Right lobe of liver (tissue), 4 donors: ENCODE data around the gene PRDM16.

Experiments used
- POLR2A ChIP-seq: fragments of 450-650 bp; IDR thresholded peaks from one replicate; pipeline ENCODE4 v1.6.1; 2017; ENCODE audit warnings: antibody characterized with exemption, mild to moderate bottlenecking
- TF ChIP-seq, protein P1 (sequence below), 4 donors: fragments of 200-600 bp in 3 of 4; fragments of 450-650 bp in 1 of 4; IDR thresholded peaks; one replicate each; pipeline versions ENCODE4 v1.5.1 to v1.8.0; 2016 to 2022; ENCODE audit warnings: antibody characterized with exemption in 4 of 4, mild to moderate bottlenecking in 2 of 4
- donor health status: DM: no; HTN: no; CAD: no.
- donor health status: DM: no; HTN: no; CAD: no.
- donor health status: DM: no; HTN: yes; CAD: no.

DNA sequence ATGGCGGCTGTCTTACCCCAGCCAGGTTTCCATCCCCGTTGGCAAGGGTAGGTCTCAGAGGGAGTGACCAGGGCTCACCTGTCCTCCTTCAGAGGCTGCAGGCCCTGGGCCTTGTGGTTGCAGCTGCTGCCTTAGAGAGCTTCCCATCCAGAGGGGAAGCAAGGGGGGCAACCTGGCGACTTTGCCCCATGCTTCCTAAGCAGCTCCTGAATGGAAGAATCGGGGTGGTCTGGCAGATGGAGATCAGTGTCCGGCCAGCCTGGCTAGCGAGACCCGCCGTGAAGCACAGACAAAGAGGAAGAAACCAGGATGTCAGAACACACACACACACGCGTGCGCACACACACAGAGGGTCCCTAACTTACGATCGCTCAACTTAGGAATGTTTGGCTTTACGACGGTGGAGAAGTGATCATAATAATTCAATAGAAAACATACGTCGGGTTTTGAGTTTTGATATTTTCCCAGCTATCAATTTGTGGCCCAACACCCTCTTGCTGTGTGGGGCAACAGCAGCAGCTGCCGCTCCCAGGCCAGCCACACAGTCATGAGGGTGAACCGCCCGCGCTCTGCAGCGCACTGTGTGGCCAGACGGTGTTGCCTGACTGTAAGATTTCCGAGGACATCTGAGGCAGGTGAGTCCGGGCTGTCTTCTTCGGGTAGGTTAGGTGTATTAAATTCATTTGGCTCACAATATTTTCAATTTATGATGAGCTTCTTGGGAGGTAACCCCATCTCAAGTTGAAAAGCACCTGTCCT is 272.4 kb downstream of the PRDM16 start:
- TF ChIP-seq, protein P1, sequence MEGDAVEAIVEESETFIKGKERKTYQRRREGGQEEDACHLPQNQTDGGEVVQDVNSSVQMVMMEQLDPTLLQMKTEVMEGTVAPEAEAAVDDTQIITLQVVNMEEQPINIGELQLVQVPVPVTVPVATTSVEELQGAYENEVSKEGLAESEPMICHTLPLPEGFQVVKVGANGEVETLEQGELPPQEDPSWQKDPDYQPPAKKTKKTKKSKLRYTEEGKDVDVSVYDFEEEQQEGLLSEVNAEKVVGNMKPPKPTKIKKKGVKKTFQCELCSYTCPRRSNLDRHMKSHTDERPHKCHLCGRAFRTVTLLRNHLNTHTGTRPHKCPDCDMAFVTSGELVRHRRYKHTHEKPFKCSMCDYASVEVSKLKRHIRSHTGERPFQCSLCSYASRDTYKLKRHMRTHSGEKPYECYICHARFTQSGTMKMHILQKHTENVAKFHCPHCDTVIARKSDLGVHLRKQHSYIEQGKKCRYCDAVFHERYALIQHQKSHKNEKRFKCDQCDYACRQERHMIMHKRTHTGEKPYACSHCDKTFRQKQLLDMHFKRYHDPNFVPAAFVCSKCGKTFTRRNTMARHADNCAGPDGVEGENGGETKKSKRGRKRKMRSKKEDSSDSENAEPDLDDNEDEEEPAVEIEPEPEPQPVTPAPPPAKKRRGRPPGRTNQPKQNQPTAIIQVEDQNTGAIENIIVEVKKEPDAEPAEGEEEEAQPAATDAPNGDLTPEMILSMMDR (IDR thresholded peaks at IDR 0.05) = no peak
- TF ChIP-seq POLR2A = no peak
